Activated effector memory CD4-positive, alpha-beta T cell treated with anti-CD3 and anti-CD28 coated beads, Interleukin-2, amount 50 U/mL, for 16 hours (primary cell): ENCODE results near the gene KANTR.
A peak's percentile ranks its signal among the peaks of the same experiment; 100 is the strongest.

ENCODE experiments used
- DNase-seq: peaks from one replicate; pipeline ENCODE4 v3.0.0-alpha.2; 2020

Gene KANTR

GRCh38 chrX:53093748-53094581 lies at the start of gene KANTR:
KANTR (plus strand) TSS chrX:53094142; CDS start chrX:53124273, 30,131 bp downstream.
- DNase-seq: peak; percentile 91

- no peak for DNase-seq
Measured at GRCh38 chrX:53044995-53045394, 48.9 kb upstream of the KANTR start.

GRCh38 chrX:53047228-53047627 lies 46.7 kb upstream of the KANTR start:
- no peak for DNase-seq

- no peak for DNase-seq
Measured at GRCh38 chrX:53048169-53049126, 45.5 kb upstream of the KANTR start, which contains the start of gene GPR173. GPR173 (plus strand) TSS chrX:53048789; CDS start chrX:53076622, 27,833 bp downstream.

GRCh38 chrX:53049127-53049517 lies 44.8 kb upstream of the KANTR start:
- no peak for DNase-seq

GRCh38 chrX:53050841-53051240 lies 43.1 kb upstream of the KANTR start:
- no peak for DNase-seq

GRCh38 chrX:53055244-53055849 lies 38.6 kb upstream of the KANTR start:
- DNase-seq: no peak

- DNase-seq: no peak
Measured at GRCh38 chrX:53056292-53056691, 37.6 kb upstream of the KANTR start.

- DNase-seq: no peak
Measured at GRCh38 chrX:53065104-53065503, 28.8 kb upstream of the KANTR start.

GRCh38 chrX:53071064-53071463 lies 22.9 kb upstream of the KANTR start:
- DNase-seq: no peak

- peak; percentile 85 for DNase-seq
Measured at GRCh38 chrX:53071604-53072417, 22.1 kb upstream of the KANTR start.

- no peak for DNase-seq
Measured at GRCh38 chrX:53072418-53073114, 21.4 kb upstream of the KANTR start.

GRCh38 chrX:53073115-53073586 lies 20.8 kb upstream of the KANTR start:
- DNase-seq: no peak

GRCh38 chrX:53075011-53075410 lies 18.9 kb upstream of the KANTR start:
- no peak for DNase-seq

GRCh38 chrX:53076671-53077070 lies 17.3 kb upstream of the KANTR start:
- DNase-seq: no peak

GRCh38 chrX:53077207-53078197 lies 16.4 kb upstream of the KANTR start:
- DNase-seq: no peak

GRCh38 chrX:53078943-53079342 lies 15.0 kb upstream of the KANTR start:
- DNase-seq: no peak

GRCh38 chrX:53080628-53081580 lies 13.0 kb upstream of the KANTR start:
- DNase-seq: peak; percentile 72
